Neural cell (in vitro differentiated cells): ENCODE data around the gene URGCP. TPM values are rescaled to one million over a fixed set of nuclear protein-coding genes. Genes with fewer than 3 reads are reported as not detected.

ENCODE experiments used
- H2AFZ ChIP-seq: fragments of 200-600, 300-800 bp; sonication (generic), shearing (Covaris generic); 2 replicates; pipeline ENCODE4 v1.6.0; 2014; ENCODE audit warnings: low read depth, mild to moderate bottlenecking, antibody characterized with exemption, low read length, moderate library complexity
- H3F3A ChIP-seq: fragments of 200-600 bp; shearing (Covaris generic); 2 replicates; pipeline ENCODE4 v1.6.1; 2016; ENCODE audit warnings: mild to moderate bottlenecking, moderate library complexity, mixed read lengths, antibody characterized with exemption, low read length; ENCODE audit not compliant: insufficient read depth, poor library complexity, severe bottlenecking
- H3K27ac ChIP-seq: fragments of 200-600, 300-800 bp; sonication (generic), shearing (Covaris generic); 2 replicates; pipeline ENCODE4 v1.5.1; 2014; ENCODE audit warnings: mild to moderate bottlenecking, low read length, moderate library complexity
- H3K27me3 ChIP-seq: fragments of 300-800, 200-600 bp; sonication (generic), shearing (Covaris generic); 2 replicates; pipeline ENCODE4 v1.6.0; 2014; ENCODE audit warnings: mild to moderate bottlenecking, low read depth, low read length, moderate library complexity; ENCODE audit not compliant: insufficient read depth
- H3K36me3 ChIP-seq: fragments of 300-800, 200-600 bp; sonication (generic), shearing (Covaris generic); 2 replicates; pipeline ENCODE4 v1.5.1; 2014; ENCODE audit warnings: mild to moderate bottlenecking, antibody characterized with exemption, low read length, moderate library complexity; ENCODE audit not compliant: insufficient read depth
- H3K4me2 ChIP-seq: fragments of 300-800, 200-600 bp; sonication (generic), shearing (Covaris generic); 2 replicates; pipeline ENCODE4 v1.6.0; 2014; ENCODE audit warnings: mild to moderate bottlenecking, low read length
- H3K4me3 ChIP-seq: fragments of 300-800, 200-600 bp; sonication (generic), shearing (Covaris generic); 2 replicates; pipeline ENCODE4 v1.5.1; 2014; ENCODE audit warnings: mild to moderate bottlenecking, low read length, moderate library complexity
- H3K79me2 ChIP-seq: fragments of 200-600 bp; shearing (Covaris generic); replicated peaks from 2 replicates; pipeline ENCODE4 v1.6.0; 2014; ENCODE audit warnings: mild to moderate bottlenecking, low read length, moderate library complexity; ENCODE audit not compliant: insufficient read depth
- H3K9ac ChIP-seq: fragments of 300-800, 200-600 bp; sonication (generic), shearing (Covaris generic); 2 replicates; pipeline ENCODE4 v1.6.1; 2016; ENCODE audit warnings: mild to moderate bottlenecking, low read length, mixed read lengths
- H3K9me2 ChIP-seq: fragments of 200-600 bp; shearing (Covaris generic); 2 replicates; pipeline ENCODE4 v1.6.1; 2016; ENCODE audit warnings: mild to moderate bottlenecking, low read length, mixed read lengths; ENCODE audit not compliant: insufficient read depth
- H3K9me3 ChIP-seq: fragments of 200-600, 300-800 bp; sonication (generic), shearing (Covaris generic); 2 replicates; pipeline ENCODE4 v1.6.1; 2016; ENCODE audit warnings: mild to moderate bottlenecking, mixed run types, low read length, moderate library complexity, mixed read lengths
- H4K20me1 ChIP-seq: fragments of 200-600 bp; shearing (Covaris generic); 2 replicates; pipeline ENCODE4 v1.6.1; 2016; ENCODE audit warnings: mild to moderate bottlenecking, mixed run types; ENCODE audit not compliant: insufficient read depth
- CTCF ChIP-seq: fragments of 450-650 bp; IDR thresholded peaks from 2 replicates; pipeline ENCODE4 v1.5.1; 2014; ENCODE audit warnings: antibody characterized with exemption, mild to moderate bottlenecking, moderate library complexity; ENCODE audit not compliant: poor library complexity, severe bottlenecking
- EP300 ChIP-seq: fragments of 450-650 bp; conservative IDR thresholded peaks from 2 replicates; pipeline ENCODE4 v1.6.1; 2014; ENCODE audit warnings: antibody characterized with exemption, mild to moderate bottlenecking, moderate library complexity; ENCODE audit not compliant: poor library complexity, severe bottlenecking
- EZH2 ChIP-seq: fragments of 200-600, 300-800 bp; shearing (Covaris generic), sonication (generic); IDR thresholded peaks from 2 replicates; pipeline ENCODE4 v1.6.1; 2014; ENCODE audit warnings: antibody characterized with exemption, low read length, borderline replicate concordance, mild to moderate bottlenecking; ENCODE audit not compliant: insufficient read depth, poor library complexity, severe bottlenecking
- MXI1 ChIP-seq: fragments of 450-650 bp; conservative IDR thresholded peaks from 2 replicates; pipeline ENCODE4 v1.6.1; 2014; ENCODE audit warnings: antibody characterized with exemption, mild to moderate bottlenecking; ENCODE audit not compliant: poor library complexity, severe bottlenecking
- POLR2AphosphoS5 ChIP-seq: IDR thresholded peaks from 2 replicates; pipeline ENCODE4 v1.6.1; 2012
- RAD21 ChIP-seq: fragments of 450-650 bp; conservative IDR thresholded peaks from 2 replicates; pipeline ENCODE4 v1.6.1; 2014; ENCODE audit warnings: antibody characterized with exemption, mild to moderate bottlenecking, moderate library complexity
- REST ChIP-seq: IDR thresholded peaks from 2 replicates; pipeline ENCODE4 v1.6.1; 2012; ENCODE audit warnings: borderline replicate concordance
- SMC3 ChIP-seq: fragments of 450-650 bp; conservative IDR thresholded peaks from 2 replicates; pipeline ENCODE4 v1.6.1; 2014; ENCODE audit warnings: antibody characterized with exemption, mild to moderate bottlenecking, moderate library complexity; ENCODE audit not compliant: poor library complexity
- TAF1 ChIP-seq: IDR thresholded peaks from 2 replicates; pipeline ENCODE4 v1.6.1; 2012; ENCODE audit warnings: low read depth
- polyA plus RNA-seq: library from polyadenylated mRNA; depleted of rRNA; stranded (reverse); fragments of >200 nt; gene quantifications from 2 replicates; pipeline ENCODE4 v1.2.3, GENCODE V29; 2014

The URGCP gene
- polyA plus RNA-seq, 1 donor from 2014 or later = 43.0 TPM

GRCh38 chr7:43905956-43906330, 453 bp downstream of the URGCP start:
- H3K9me3 ChIP-seq = no peaks in the 10 kb centered on the region
- peaks cover 6% of the 10 kb centered on the region for H3K79me2 ChIP-seq
- H3K9me2 ChIP-seq = no peaks in the 10 kb centered on the region
- H3K4me2 ChIP-seq = peak overlapping the region; percentile 90
- no peaks in the 10 kb centered on the region for H3K27me3 ChIP-seq
- TF ChIP-seq SMC3 (no peak), RAD21 (no peak), EZH2 (no peak), EP300 (no peak), REST (peak; percentile 32), TAF1 (no peak), MXI1 (no peak), POLR2AphosphoS5 (no peak)
- H2AFZ ChIP-seq = peak overlapping the region; percentile 3
- H3K4me3 ChIP-seq = peak overlapping the region; percentile 70
- H3K36me3 ChIP-seq = no peaks in the 10 kb centered on the region
- no peaks in the 10 kb centered on the region for H3F3A ChIP-seq
- H4K20me1 ChIP-seq = no peaks in the 10 kb centered on the region
- peak overlapping the region; percentile 37 for H3K27ac ChIP-seq
- H3K9ac ChIP-seq = peak overlapping the region; percentile 74

- Histone ChIP-seq H3K79me2 (peaks cover 6% of the 10 kb centered on the region), H3K27me3 (no peaks in the 10 kb centered on the region), H3K9me2 (no peaks in the 10 kb centered on the region), H3K9me3 (no peaks in the 10 kb centered on the region), H3F3A (no peaks in the 10 kb centered on the region), H2AFZ (peak overlapping the region; percentile 3), H3K9ac (peak overlapping the region; percentile 74), H3K4me3 (peak overlapping the region; percentile 70), H3K36me3 (no peaks in the 10 kb centered on the region), H3K4me2 (peak overlapping the region; percentile 90), H3K27ac (no peak overlapping the region), H4K20me1 (no peaks in the 10 kb centered on the region)
- TF ChIP-seq EP300 = no peak
- no peak for TF ChIP-seq TAF1
- TF ChIP-seq EZH2 = no peak
- no peak for TF ChIP-seq RAD21
- no peak for TF ChIP-seq CTCF
- TF ChIP-seq POLR2AphosphoS5 = no peak
- no peak for TF ChIP-seq REST
- TF ChIP-seq SMC3 = no peak
- TF ChIP-seq MXI1 = no peak
Observed at GRCh38 chr7:43905209-43905946, 1.0 kb downstream of the URGCP start.
